ENCODE data around the gene IL31RA.

- TF ChIP-seq CTCF (IDR thresholded peaks at IDR 0.05; ENCODE audit: low read depth, low read length, poor library complexity, severe bottlenecking) = no peak
- TF ChIP-seq EZH2phosphoT487 (IDR thresholded peaks at IDR 0.05; ENCODE audit: borderline replicate concordance, low read length) = no peak
Measured at GRCh38 chr5:55908804-55909203, 57.6 kb downstream of the IL31RA start.
